HepG2 (cell line): ENCODE results near the gene FHIT. TPM values are rescaled to one million over a fixed set of nuclear protein-coding genes. Genes with fewer than 3 reads are reported as not detected.

Source experiments
- ATAC-seq: fragments of 200-7000 bp; cut with Tn5 transposase; 3 replicates; pipeline ENCODE4 v1.9.1; 2020; ENCODE audit warnings: mild to moderate bottlenecking, moderate library complexity
- BruUV-seq: library from RNA; stranded (reverse); fragments of 400-500 nt; replicated peaks from 2 replicates; lab custom pipeline; 2021; lab: Mats Ljungman, UMichigan
- CTCF ChIA-PET: fragments of 300-600 bp; formaldehyde crosslinking; extraction: SDS; loops from one replicate; lab custom pipeline; 2021; ENCODE audit warnings: low total read pairs, inconsistent platforms, low intra/inter-chr PET ratio; lab: Yijun Ruan, JAX
- POLR2A ChIA-PET: fragments of 350-600 bp; sonication (Branson Sonifier 250); formaldehyde crosslinking; loops from one replicate; lab custom pipeline; 2020; ENCODE audit warnings: antibody characterized with exemption, inconsistent platforms; lab: Yijun Ruan, JAX
- DNase-seq: peaks from one replicate; pipeline ENCODE4 v3.0.0-alpha.2; 2015; ENCODE audit warnings: low spot score
- FAIRE-seq: peaks from 3 replicates; lab custom pipeline; 2011; peaks lifted over from hg19 to GRCh38; lab: Jason Lieb, UNC
- H2AFZ ChIP-seq: one replicate; pipeline ENCODE4 v1.6.1; 2011; ENCODE audit warnings: low read length, inconsistent platforms
- H3K27ac ChIP-seq: fragments of 300-600 bp; 3 replicates; pipeline ENCODE4 v1.8.0; 2011; ENCODE audit warnings: mixed run types, mild to moderate bottlenecking, mixed read lengths, low read length, inconsistent platforms; ENCODE audit not compliant: insufficient read depth; ENCODE audit errors: extremely low read length
- H3K27me3 ChIP-seq, 2 experiments: fragments of 200-600 bp in 1 of 2; 2 replicates in 1 of 2; 3 replicates in 1 of 2; pipeline versions ENCODE4 v1.6.0 to v1.8.0; 2011; ENCODE audit warnings: low read length in 2 of 2, mild to moderate bottlenecking in 2 of 2, moderate library complexity in 2 of 2, inconsistent platforms in 1 of 2; ENCODE audit not compliant: insufficient read depth in 2 of 2, control insufficient read depth in 1 of 2
- H3K36me3 ChIP-seq, 2 experiments: fragments of 200-600 bp in 1 of 2; replicated peaks in 1 of 2; 2 replicates in 1 of 2; 3 replicates in 1 of 2; pipeline versions ENCODE4 v1.5.1 to v1.8.0; 2011; ENCODE audit warnings: low read length in 2 of 2, inconsistent platforms in 1 of 2; ENCODE audit not compliant: insufficient read depth in 2 of 2, control insufficient read depth in 1 of 2
- H3K4me1 ChIP-seq: 2 replicates; pipeline ENCODE4 v1.5.1; 2012; ENCODE audit warnings: low read length, inconsistent platforms; ENCODE audit not compliant: insufficient read depth
- H3K4me2 ChIP-seq: 2 replicates; pipeline ENCODE4 v1.6.0; 2011; ENCODE audit warnings: low read depth, low read length, inconsistent platforms
- H3K4me3 ChIP-seq, 3 experiments: fragments of 200-600 bp in 1 of 3; sonication (generic), shearing (Covaris generic) in 1 of 3; replicated peaks in 1 of 3; 2 replicates each; pipeline ENCODE4 v1.5.1; 2011 to 2016; ENCODE audit warnings: low read length in 3 of 3, inconsistent platforms in 2 of 3, low read depth in 2 of 3, mild to moderate bottlenecking in 2 of 3, control low read depth in 1 of 3, mixed read lengths in 1 of 3; ENCODE audit not compliant: insufficient read depth in 1 of 3
- H3K79me2 ChIP-seq: one replicate; pipeline ENCODE4 v1.6.1; 2011; ENCODE audit warnings: low read length, inconsistent platforms; ENCODE audit not compliant: insufficient read depth
- H3K9ac ChIP-seq: 2 replicates; pipeline ENCODE4 v1.6.0; 2011; ENCODE audit warnings: mild to moderate bottlenecking, low read depth, low read length, inconsistent platforms; ENCODE audit not compliant: insufficient read depth
- H3K9me3 ChIP-seq: 2 replicates; pipeline ENCODE4 v1.5.1; 2012; ENCODE audit warnings: mild to moderate bottlenecking, low read length
- H4K20me1 ChIP-seq: 2 replicates; pipeline ENCODE4 v1.6.0; 2011; ENCODE audit warnings: inconsistent platforms, mild to moderate bottlenecking, low read length, moderate library complexity; ENCODE audit not compliant: insufficient read depth
- ARNTL ChIP-seq: sonication (generic); formaldehyde crosslinking; IDR thresholded peaks from 2 replicates; pipeline ENCODE4 v1.4.0; 2020; ENCODE audit warnings: mild to moderate bottlenecking, missing genetic modification reagents
- CHCHD3 ChIP-seq: sonication (generic); formaldehyde crosslinking; IDR thresholded peaks from 2 replicates; pipeline ENCODE4 v1.8.0; 2022; ENCODE audit warnings: mild to moderate bottlenecking, missing genetic modification reagents, moderate library complexity
- CSRNP1 ChIP-seq: sonication (generic); formaldehyde crosslinking; IDR thresholded peaks from 2 replicates; pipeline ENCODE4 v1.8.1; 2023; ENCODE audit warnings: mild to moderate bottlenecking, missing genetic modification reagents
- HMG20B ChIP-seq: conservative IDR thresholded peaks from 2 replicates; pipeline ENCODE4 v1.6.1; 2016; ENCODE audit warnings: missing genetic modification reagents, missing compliant biosample characterization
- HOXA7 ChIP-seq: sonication (generic); formaldehyde crosslinking; IDR thresholded peaks from 2 replicates; pipeline ENCODE4 v1.8.1; 2022; ENCODE audit warnings: mild to moderate bottlenecking, missing genetic modification reagents, moderate library complexity
- HOXA9 ChIP-seq: sonication (generic); formaldehyde crosslinking; IDR thresholded peaks from 2 replicates; pipeline ENCODE4 v1.8.1; 2022; ENCODE audit warnings: missing genetic modification reagents, mild to moderate bottlenecking, moderate library complexity, borderline replicate concordance
- MAFF ChIP-seq: IDR thresholded peaks from 2 replicates; pipeline ENCODE4 v1.6.1; 2011; ENCODE audit warnings: low read depth, low read length, improper control_type of control experiment
- MAFK ChIP-seq, 2 experiments: IDR thresholded peaks in 1 of 2; conservative IDR thresholded peaks in 1 of 2; 2 replicates each; pipeline ENCODE4 v1.6.1; 2011; ENCODE audit warnings: improper control_type of control experiment in 2 of 2, low read length in 2 of 2
- NR0B2 ChIP-seq: sonication (generic); formaldehyde crosslinking; IDR thresholded peaks from 2 replicates; pipeline ENCODE4 v1.4.0; 2020; ENCODE audit warnings: mild to moderate bottlenecking, missing genetic modification reagents
- REPIN1 ChIP-seq: sonication (generic); formaldehyde crosslinking; IDR thresholded peaks from 2 replicates; pipeline ENCODE4 v1.8.0; 2022; ENCODE audit warnings: missing genetic modification reagents, low read depth, mild to moderate bottlenecking, borderline replicate concordance
- SKIL ChIP-seq: sonication (generic); formaldehyde crosslinking; IDR thresholded peaks from 2 replicates; pipeline ENCODE4 v1.8.0; 2022; ENCODE audit warnings: missing genetic modification reagents, mild to moderate bottlenecking, moderate library complexity, borderline replicate concordance
- SRF ChIP-seq: IDR thresholded peaks from 2 replicates; pipeline ENCODE4 v1.6.1; 2011; ENCODE audit warnings: mild to moderate bottlenecking, low read depth, low read length, moderate library complexity
- YEATS4 ChIP-seq: sonication (generic); formaldehyde crosslinking; IDR thresholded peaks from 2 replicates; pipeline ENCODE4 v1.4.0; 2020; ENCODE audit warnings: missing genetic modification reagents, borderline replicate concordance
- ZC3H4 ChIP-seq: sonication (generic); formaldehyde crosslinking; IDR thresholded peaks from 2 replicates; pipeline ENCODE4 v1.4.0; 2020; ENCODE audit warnings: missing genetic modification reagents, borderline replicate concordance
- ZKSCAN1 ChIP-seq: fragments of 150-350 bp; IDR thresholded peaks from 2 replicates; pipeline ENCODE4 v1.6.1; 2014; ENCODE audit warnings: low read length
- ZNF567 ChIP-seq: sonication (generic); formaldehyde crosslinking; IDR thresholded peaks from 2 replicates; pipeline ENCODE4 v1.8.1; 2023; ENCODE audit warnings: mild to moderate bottlenecking, missing genetic modification reagents, borderline replicate concordance
- WGBS: methylation state at CpG from one replicate; pipeline ENCODE4 v1.1.6; 2017; ENCODE audit warnings: low lambda C conversion rate; 5-methylcytosine and 5-hydroxymethylcytosine counted together
- in situ Hi-C: cut with HindIII; loops from 2 replicates; pipeline ENCODE4 v1.10.0; 2017; ENCODE audit warnings: low pct_unique_long_range_greater_than_20kb; ENCODE audit not compliant: extremely low pct_ligation_motif_present
- intact Hi-C: fragments of 100-400 bp; cut with micrococcal nuclease; formaldehyde crosslinking; loops from one replicate; pipeline ENCODE4 v1.10.0; 2022; ENCODE audit not compliant: unreplicated experiment
- polyA plus RNA-seq, 8 experiments: library from polyadenylated mRNA; depleted of rRNA in 3 of 8; stranded (reverse) in 7 of 8; unstranded in 1 of 8; fragments of >200 nt; fragmentation: Illumina TruSeq in 4 of 8; extraction: Trizol in 4 of 8; gene quantifications; 2 replicates each; pipeline versions ENCODE4 v1.2.1 to v1.2.3, GENCODE V29; 2011 to 2016; ENCODE audit warnings: low read depth in 4 of 8, missing spikeins in 1 of 8, mixed read lengths in 1 of 8; ENCODE audit not compliant: insufficient read depth in 1 of 8
- total RNA-seq, 5 experiments: library from RNA; depleted of rRNA; stranded (reverse); fragments of >200 nt; fragmentation: Illumina TruSeq; extraction: Trizol; gene quantifications; 2 replicates each; pipeline ENCODE4 v1.2.3, GENCODE V29; 2016; ENCODE audit warnings: low read depth in 1 of 5
- TF ChIP-seq, protein P1 (sequence below): fragments of 450-650 bp; IDR thresholded peaks from 2 replicates; pipeline ENCODE4 v1.6.1; 2016
- TF ChIP-seq, protein P2 (sequence below): IDR thresholded peaks from 2 replicates; pipeline ENCODE4 v1.6.1; 2016

FHIT gene
- total and polyA plus RNA-seq, 2 of the 13 experiments (the other 11 are each of a cell fraction or from before 2014, with no cell fraction given) = 4.0 to 4.6 TPM

- BruUV-seq = no TSS peak
- Histone ChIP-seq H3K9ac (no peak overlapping the region), H3K4me3 (no peak overlapping the region), H3K79me2 (no peaks in the 10 kb centered on the region), H3K27me3 (no peaks in the 10 kb centered on the region), H3K36me3 (no peaks in the 10 kb centered on the region), H3K27ac (no peak overlapping the region), H3K4me2 (no peak overlapping the region), H3K9me3 (no peaks in the 10 kb centered on the region), H2AFZ (no peak overlapping the region), H3K4me1 (peaks cover 7% of the 10 kb centered on the region), H4K20me1 (no peaks in the 10 kb centered on the region)
- ATAC-seq (no peak), FAIRE-seq (no peak), DNase-seq (no peak)
- in situ Hi-C loops (no loop called here), intact Hi-C loops (no loop called here)
- TF ChIP-seq HMG20B (no peak), ZKSCAN1 (no peak), YEATS4 (no peak), NR0B2 (no peak), HOXA9 (CRISPR knock-in tag) (no peak), CHCHD3 (CRISPR knock-in tag) (no peak), ARNTL (no peak), CSRNP1 (CRISPR knock-in tag) (no peak), SRF (no peak), MAFK (conservative IDR thresholded peaks at IDR 0.05 in 1 of 2, IDR thresholded peaks at IDR 0.05 in 1 of 2; ENCODE audit: low read length in 2 of 2) (peak; percentile 60 to 85), ZNF567 (no peak), HOXA7 (CRISPR knock-in tag) (no peak), SKIL (CRISPR knock-in tag) (no peak), ZC3H4 (no peak), REPIN1 (CRISPR knock-in tag) (no peak), MAFF (peak; percentile 73)
- TF ChIP-seq, protein P1, sequence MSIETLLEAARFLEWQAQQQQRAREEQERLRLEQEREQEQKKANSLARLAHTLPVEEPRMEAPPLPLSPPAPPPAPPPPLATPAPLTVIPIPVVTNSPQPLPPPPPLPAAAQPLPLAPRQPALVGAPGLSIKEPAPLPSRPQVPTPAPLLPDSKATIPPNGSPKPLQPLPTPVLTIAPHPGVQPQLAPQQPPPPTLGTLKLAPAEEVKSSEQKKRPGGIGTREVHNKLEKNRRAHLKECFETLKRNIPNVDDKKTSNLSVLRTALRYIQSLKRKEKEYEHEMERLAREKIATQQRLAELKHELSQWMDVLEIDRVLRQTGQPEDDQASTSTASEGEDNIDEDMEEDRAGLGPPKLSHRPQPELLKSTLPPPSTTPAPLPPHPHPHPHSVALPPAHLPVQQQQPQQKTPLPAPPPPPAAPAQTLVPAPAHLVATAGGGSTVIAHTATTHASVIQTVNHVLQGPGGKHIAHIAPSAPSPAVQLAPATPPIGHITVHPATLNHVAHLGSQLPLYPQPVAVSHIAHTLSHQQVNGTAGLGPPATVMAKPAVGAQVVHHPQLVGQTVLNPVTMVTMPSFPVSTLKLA = no peak
- TF ChIP-seq, protein P2, sequence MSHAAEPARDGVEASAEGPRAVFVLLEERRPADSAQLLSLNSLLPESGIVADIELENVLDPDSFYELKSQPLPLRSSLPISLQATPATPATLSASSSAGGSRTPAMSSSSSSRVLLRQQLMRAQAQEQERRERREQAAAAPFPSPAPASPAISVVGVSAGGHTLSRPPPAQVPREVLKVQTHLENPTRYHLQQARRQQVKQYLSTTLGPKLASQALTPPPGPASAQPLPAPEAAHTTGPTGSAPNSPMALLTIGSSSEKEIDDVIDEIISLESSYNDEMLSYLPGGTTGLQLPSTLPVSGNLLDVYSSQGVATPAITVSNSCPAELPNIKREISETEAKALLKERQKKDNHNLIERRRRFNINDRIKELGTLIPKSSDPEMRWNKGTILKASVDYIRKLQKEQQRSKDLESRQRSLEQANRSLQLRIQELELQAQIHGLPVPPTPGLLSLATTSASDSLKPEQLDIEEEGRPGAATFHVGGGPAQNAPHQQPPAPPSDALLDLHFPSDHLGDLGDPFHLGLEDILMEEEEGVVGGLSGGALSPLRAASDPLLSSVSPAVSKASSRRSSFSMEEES (CRISPR knock-in tag) = no peak
- CTCF ChIA-PET = no interaction called here
- POLR2A ChIA-PET = no interaction called here
- WGBS = 77% methylated on average over 3 of the region's 3 CpGs
Observed at GRCh38 chr3:61065451-61066011, 185.7 kb downstream of the FHIT start.
